Mucosa of descending colon (tissue), 3 donors: ENCODE measurements around the gene APP. TPM values are rescaled to one million over a fixed set of nuclear protein-coding genes. Genes with fewer than 3 reads are reported as not detected.
A peak's percentile ranks its signal among the peaks of the same experiment; 100 is the strongest.

Experiments
- ATAC-seq: fragments of 200-7000 bp; cut with Tn5 transposase; one replicate; pipeline ENCODE4 v1.9.1; 2020; ENCODE audit warnings: mild to moderate bottlenecking, moderate library complexity
- DNase-seq, 3 donors: peaks; one replicate each; pipeline ENCODE4 v3.0.0-alpha.2; 2020
- H3K36me3 ChIP-seq: fragments of 200-600 bp; one replicate; pipeline ENCODE4 v1.8.0; 2021; ENCODE audit warnings: low read depth, mild to moderate bottlenecking
- H3K4me1 ChIP-seq: fragments of 200-600 bp; one replicate; pipeline ENCODE4 v1.8.0; 2021; ENCODE audit warnings: low read depth, mild to moderate bottlenecking
- H3K4me3 ChIP-seq: fragments of 200-600 bp; one replicate; pipeline ENCODE4 v1.8.0; 2021; ENCODE audit warnings: mild to moderate bottlenecking
- H3K9me3 ChIP-seq: fragments of 200-600 bp; one replicate; pipeline ENCODE4 v1.8.0; 2021; ENCODE audit warnings: mild to moderate bottlenecking
- CTCF ChIP-seq: fragments of 200-600 bp; IDR thresholded peaks from one replicate; pipeline ENCODE4 v1.8.0; 2022; ENCODE audit warnings: antibody characterized with exemption, mild to moderate bottlenecking
- intact Hi-C, 2 donors: fragments of 100-400 bp; cut with DNase I in 1 of 2; cut with micrococcal nuclease in 1 of 2; formaldehyde crosslinking; loops; one replicate each; pipeline versions ENCODE4 v1.11.0 to v1.11.1; 2022; cut with DNase I, micrococcal nuclease
- total RNA-seq, 3 donors: library from RNA; stranded (reverse); fragmentation: NEBNext Ultra II Directional in 2 of 3; extraction: Animal tissue kit (Norgen Biotek cat#: 25700) in 2 of 3; gene quantifications; one replicate each; pipeline versions ENCODE4 v1.2.1 to v1.2.4, GENCODE V29; 2021 to 2023
- donor health status: DM: no; HTN: no; CAD: no; lungs with moderate emphysema.
- donor health status: DM: no; HTN: no; CAD: no.
- donor health status: DM: no; HTN: yes; CAD: no.

APP gene
- total RNA-seq, 3 donors from 2014 or later = 573 to 666 (median 579) TPM

- Histone ChIP-seq H3K4me1 (peaks cover 49% of the 10 kb centered on the region), H3K36me3 (no peaks in the 10 kb centered on the region), H3K9me3 (no peaks in the 10 kb centered on the region), H3K4me3 (no peak overlapping the region)
- TF ChIP-seq CTCF = no peak
- DNase-seq (no peak), ATAC-seq (peak; percentile 55)
- intact Hi-C loops = no loop called here
These were observed 43.3 kb downstream of the APP start for GRCh38 chr21:26127073-26127814.

DNA sequence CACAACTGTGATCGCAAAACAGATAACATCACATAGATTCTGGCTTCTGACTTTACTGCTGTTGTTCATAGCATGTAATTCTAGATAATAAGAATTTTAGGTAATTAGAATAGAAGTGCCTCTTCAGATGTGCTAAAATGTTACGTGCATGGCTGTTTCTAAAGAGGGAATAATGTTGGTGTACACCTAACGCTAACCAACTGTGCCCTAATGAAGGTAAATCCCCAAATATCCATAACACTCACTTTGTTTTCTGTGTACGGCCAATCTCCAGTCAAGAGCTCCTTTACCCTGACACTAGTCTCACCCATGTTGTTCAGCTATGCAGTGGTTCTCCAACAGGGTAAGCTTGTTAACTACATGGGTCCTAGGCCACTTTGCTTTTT is 44.4 kb downstream of the APP start:
- Histone ChIP-seq H3K36me3 (no peaks in the 10 kb centered on the region), H3K9me3 (no peaks in the 10 kb centered on the region), H3K4me3 (no peak overlapping the region), H3K4me1 (peaks cover 49% of the 10 kb centered on the region)
- TF ChIP-seq CTCF = no peak
- DNase-seq (no peak), ATAC-seq (no peak)
- intact Hi-C loops = no loop called here

GRCh38 chr21:26125433-26126167 is 45.0 kb downstream of the APP start:
- no peak for TF ChIP-seq CTCF
- no peak overlapping the region for H3K4me3 ChIP-seq
- peaks cover 49% of the 10 kb centered on the region for H3K4me1 ChIP-seq
- intact Hi-C loops = no loop called here
- ATAC-seq (no peak), DNase-seq (no peak)
- H3K36me3 ChIP-seq = no peaks in the 10 kb centered on the region
- H3K9me3 ChIP-seq = no peaks in the 10 kb centered on the region

DNA sequence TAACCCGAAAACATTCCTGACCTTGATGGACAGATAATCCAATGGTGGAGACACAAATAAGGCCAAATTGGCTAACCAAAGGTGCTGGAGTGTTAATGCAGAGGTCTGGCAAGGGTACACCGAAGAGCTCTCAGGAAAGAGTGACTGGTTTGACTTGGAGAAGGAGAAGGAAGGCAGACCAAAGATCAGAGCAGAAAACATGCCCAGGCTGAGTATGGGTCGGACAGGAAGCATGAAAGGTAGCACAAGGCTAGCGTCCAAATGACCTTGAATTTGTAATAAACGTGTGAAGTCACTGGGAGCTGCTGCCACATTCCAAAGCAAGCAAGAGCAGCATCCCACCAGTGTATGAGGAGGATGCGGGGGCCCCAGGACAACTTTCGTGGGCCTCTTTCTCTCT is 45.7 kb downstream of the APP start:
- H3K4me3 ChIP-seq = no peak overlapping the region
- TF ChIP-seq CTCF = no peak
- intact Hi-C loops = no loop called here
- H3K36me3 ChIP-seq = no peaks in the 10 kb centered on the region
- ATAC-seq = peak; percentile 34
- peaks cover 49% of the 10 kb centered on the region for H3K4me1 ChIP-seq
- DNase-seq = no peak
- no peaks in the 10 kb centered on the region for H3K9me3 ChIP-seq

GRCh38 chr21:26124421-26124833 is 46.1 kb downstream of the APP start:
- no peaks in the 10 kb centered on the region for H3K9me3 ChIP-seq
- ATAC-seq (peak; percentile 27), DNase-seq (no peak)
- no peak overlapping the region for H3K4me3 ChIP-seq
- H3K36me3 ChIP-seq = no peaks in the 10 kb centered on the region
- H3K4me1 ChIP-seq = peaks cover 49% of the 10 kb centered on the region
- intact Hi-C loops = no loop called here
- TF ChIP-seq CTCF = no peak
